HUDEP-2 (cell line): ENCODE results near the gene BBS2.

Source experiments
- DNase-seq, 76 experiments: peaks; one replicate each; lab custom pipeline; 2025; ENCODE audit not compliant: unreplicated experiment in 76 of 76; lab: John Stamatoyannopoulos, UW

The BBS2 gene

GRCh38 chr16:56479469-56479868 lies 40.4 kb downstream of the BBS2 start:
- DNase-seq = no peak

GRCh38 chr16:56478281-56479049 lies 41.4 kb downstream of the BBS2 start:
- no peak for DNase-seq

GRCh38 chr16:56477096-56477878 lies 42.5 kb downstream of the BBS2 start:
- peak in 2 of 76 experiments; percentile 4 for DNase-seq

GRCh38 chr16:56475201-56475600 lies 44.6 kb downstream of the BBS2 start:
- no peak for DNase-seq

- DNase-seq = no peak
Measured at GRCh38 chr16:56470666-56471065, 49.2 kb downstream of the BBS2 start.

GRCh38 chr16:56470232-56470631 lies 49.6 kb downstream of the BBS2 start:
- no peak for DNase-seq

- no peak for DNase-seq
Measured at GRCh38 chr16:56469748-56470147, 50.1 kb downstream of the BBS2 start.

GRCh38 chr16:56468800-56469199 lies 51.0 kb downstream of the BBS2 start:
- DNase-seq = no peak

GRCh38 chr16:56466344-56466743 lies 53.5 kb downstream of the BBS2 start:
- no peak for DNase-seq

- no peak for DNase-seq
Measured at GRCh38 chr16:56463153-56463552, 56.7 kb downstream of the BBS2 start.

- peak in 37 of 76 experiments; percentile 3 to 89 (median 58) for DNase-seq
Measured at GRCh38 chr16:56462064-56462796, 57.6 kb downstream of the BBS2 start.

- DNase-seq = no peak
Measured at GRCh38 chr16:56460101-56460500, 59.7 kb downstream of the BBS2 start.

- DNase-seq = no peak
Measured at GRCh38 chr16:56457927-56458470, 61.8 kb downstream of the BBS2 start.

- DNase-seq = peak in 17 of 76 experiments; percentile 11 to 70 (median 50)
Measured at GRCh38 chr16:56451753-56452689, 67.8 kb downstream of the BBS2 start.

- peak in 75 of 76 experiments; percentile 32 to 96 (median 90) for DNase-seq
Measured at GRCh38 chr16:56450986-56451752, 68.7 kb downstream of the BBS2 start, which contains the start of the genes NUDT21 and OGFOD1. NUDT21 (minus strand) TSS chr16:56451332; CDS start chr16:56451202, 130 bp downstream. OGFOD1 (plus strand) TSS chr16:56451554; CDS start chr16:56451613, 59 bp downstream.

- peak in 1 of 76 experiments; percentile 10 for DNase-seq
Measured at GRCh38 chr16:56450275-56450985, 69.4 kb downstream of the BBS2 start.

GRCh38 chr16:56448005-56448404 lies 71.8 kb downstream of the BBS2 start:
- no peak for DNase-seq

GRCh38 chr16:56447286-56447685 lies 72.5 kb downstream of the BBS2 start:
- no peak for DNase-seq
